Stimulated activated CD8-positive, alpha-beta memory T cell treated with anti-CD3 and anti-CD28 coated beads, Interleukin-12 subunit alpha, Interleukin-12 subunit beta, amount 100 ng/mL, for 4 hours (primary cell): ENCODE data around the gene FRAT2.
"Not testable (repeated sequence)": the region's sequence is repeated elsewhere in the genome, so short reads cannot be mapped to it uniquely, and the experiment has no call there.

ENCODE experiments used
- DNase-seq: peaks from one replicate; pipeline ENCODE4 v3.0.0-alpha.2; 2020; ENCODE audit warnings: low read depth

Gene FRAT2

GRCh38 chr10:97290576-97291356, 43.8 kb downstream of the FRAT2 start:
- DNase-seq = not testable (repeated sequence)

- DNase-seq = not testable (repeated sequence)
Measured at GRCh38 chr10:97290076-97290475, 44.5 kb downstream of the FRAT2 start.
